ENCODE measurements around the gene FASTK. TPM values are rescaled to one million over a fixed set of nuclear protein-coding genes. Genes with fewer than 3 reads are reported as not detected.
A peak's percentile ranks its signal among the peaks of the same experiment; 100 is the strongest.

The FASTK gene
- total RNA-seq, result 10 to 100 TPM; 64.0 to 71.0 TPM
- 62.8 TPM for polyA plus RNA-seq (2013, experiment 1 of 2)
- polyA plus RNA-seq (2013, experiment 2 of 2), result 53.4 TPM
- long read RNA-seq, experiment 1, transcript FASTK-201 (10 exons, 1,827 nt), result major isoform, 8 of 21 reads
- long read RNA-seq, experiment 1, partial matches to known transcripts, result 7 of 21 reads
- long read RNA-seq, experiment 1, other reads (novel, unspliced or antisense), result 6 of 21 reads
- long read RNA-seq, experiment 2, transcript FASTK-201 (10 exons, 1,827 nt), result major isoform, 45 of 141 reads
- long read RNA-seq, experiment 2, transcript FASTK-213 (9 exons, 1,826 nt), result minor isoform, 5 of 141 reads
- long read RNA-seq, experiment 2, partial matches to known transcripts, result 26 of 141 reads
- long read RNA-seq, experiment 2, other reads (novel, unspliced or antisense), result 55 of 141 reads
- long read RNA-seq, experiment 3, transcript FASTK-202 (9 exons, 1,402 nt), result minor isoform, 13 of 308 reads
- long read RNA-seq, experiment 3, transcript FASTK-213 (9 exons, 1,826 nt), result minor isoform, 16 of 308 reads
- long read RNA-seq, experiment 3, transcript FASTK-212 (10 exons, 1,764 nt), result minor isoform, 16 of 308 reads
- long read RNA-seq, experiment 3, transcript FASTK-201 (10 exons, 1,827 nt), result major isoform, 186 of 308 reads
- long read RNA-seq, experiment 3, partial matches to known transcripts, result 9 of 308 reads
- long read RNA-seq, experiment 3, other reads (novel, unspliced or antisense), result 67 of 308 reads
- long read RNA-seq, experiment 4, transcript FASTK-212 (10 exons, 1,764 nt), result minor isoform, 5 of 78 reads
- long read RNA-seq, experiment 4, transcript FASTK-201 (10 exons, 1,827 nt), result major isoform, 45 of 78 reads
- long read RNA-seq, experiment 4, transcript FASTK-202 (9 exons, 1,402 nt), result minor isoform, 7 of 78 reads
- long read RNA-seq, experiment 4, partial matches to known transcripts, result 1 of 78 reads
- long read RNA-seq, experiment 4, other reads (novel, unspliced or antisense), result 18 of 78 reads

DNA sequence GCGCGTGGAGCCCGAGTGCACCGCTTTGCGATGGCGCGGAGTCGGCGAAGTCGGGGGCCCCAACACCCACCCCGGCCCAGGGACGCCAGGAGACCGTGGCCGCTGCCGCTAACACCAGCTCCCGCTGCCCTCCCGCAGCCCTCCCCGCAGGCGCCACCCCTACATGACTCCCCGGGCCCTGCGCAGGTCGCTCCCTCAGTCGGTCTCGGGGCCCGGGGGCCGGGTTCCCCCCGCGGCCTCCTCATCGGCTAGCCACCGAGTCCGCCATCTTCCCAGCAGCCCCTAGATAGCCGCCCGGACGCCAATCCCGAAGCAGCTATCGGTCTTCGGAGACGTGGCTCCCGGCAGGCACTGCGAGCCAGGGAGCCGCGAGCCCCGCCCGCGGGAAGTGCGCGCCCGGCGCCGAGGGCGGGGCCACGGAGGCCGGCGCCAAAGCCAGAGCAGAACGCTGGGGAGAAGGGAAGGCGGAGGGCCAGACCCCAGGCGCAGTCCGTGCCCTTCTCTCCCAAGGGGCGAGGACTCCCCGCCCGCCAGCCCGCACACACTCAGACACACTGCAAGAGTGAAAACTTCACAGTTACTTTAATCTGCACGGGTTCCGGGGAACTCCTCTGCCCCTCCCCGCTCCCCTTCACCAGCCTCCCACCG lies at the start of gene FASTK:
Gene FASTK (minus strand): TSS at position 288 of the 648 bp plus-strand sequence. CDS start 43 bp downstream, at position 245.
- no peaks in the 10 kb centered on the region for H3K9me3 ChIP-seq (ENCODE audit: control insufficient read depth, low read length)

DNA sequence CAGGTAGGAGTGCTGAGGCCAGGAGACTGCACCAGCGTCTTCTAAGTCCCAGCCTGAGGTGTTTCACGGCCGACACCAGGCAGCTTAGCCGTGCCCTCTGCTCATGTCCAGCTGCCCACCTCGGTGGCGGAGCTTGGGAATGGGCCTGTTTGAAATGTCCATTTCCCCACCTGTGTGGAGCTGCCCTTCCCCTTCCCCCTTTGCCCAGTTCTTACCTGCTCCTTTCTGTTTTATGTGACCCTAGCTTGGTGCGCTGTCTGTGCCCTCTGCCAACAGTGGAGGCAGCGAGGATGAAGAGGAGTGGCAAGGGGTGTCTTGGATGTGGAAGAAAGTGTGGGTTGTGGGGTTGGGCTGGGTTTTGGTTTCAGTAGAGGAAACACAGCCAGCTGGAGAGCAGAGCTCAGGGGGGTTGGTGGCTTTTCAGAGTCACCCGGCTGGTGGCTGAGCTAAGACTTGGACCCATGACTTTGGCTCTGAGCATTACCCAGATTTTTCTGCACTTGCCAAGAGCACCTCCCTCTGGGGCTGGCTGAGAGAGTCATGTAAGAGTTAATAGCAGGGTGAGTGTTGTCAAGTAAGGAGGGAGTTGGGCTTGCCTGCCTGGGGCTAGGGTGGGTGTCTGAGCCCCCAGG lies 49.5 kb upstream of the FASTK start:
- no peak overlapping the region for H3K27ac Mint-ChIP-seq
- H3K4me1 Mint-ChIP-seq, result no peaks in the 10 kb centered on the region
- Histone ChIP-seq H3K9ac (ENCODE audit: extremely low read depth, low read length, poor library complexity, severe bottlenecking) (no peak overlapping the region), H3K36me3 (ENCODE audit: control insufficient read depth, insufficient read depth, low read length) (peaks cover 45% of the 10 kb centered on the region), H3K4me1 (ENCODE audit: control insufficient read depth, insufficient read depth, low read length) (peaks cover 4% of the 10 kb centered on the region), H3K4me3 (ENCODE audit: low read length) (no peak overlapping the region), H3K27ac (ENCODE audit: low read depth, low read length) (no peak overlapping the region), H3K9me3 (ENCODE audit: control insufficient read depth, low read length) (no peaks in the 10 kb centered on the region), H3K27me3 (ENCODE audit: control insufficient read depth, insufficient read depth, low read length, poor library complexity, severe bottlenecking) (no peaks in the 10 kb centered on the region)
- H3K27me3 Mint-ChIP-seq (ENCODE audit: insufficient read depth), result peaks cover under 1% of the 10 kb centered on the region
- peaks cover 47% of the 10 kb centered on the region for H3K36me3 Mint-ChIP-seq (ENCODE audit: low read depth)
- no peaks in the 10 kb centered on the region for H3K9me3 Mint-ChIP-seq
- H3K4me3 Mint-ChIP-seq, result no peak overlapping the region
- no peak for DNase-seq
- 94 to 96% methylated on average over 7 to 9 of the region's 9 CpGs for WGBS, 2 experiments (ENCODE audit: insufficient coverage in 1 of 2, insufficient read length in 1 of 2)
- TF ChIP-seq CTCF (conservative IDR thresholded peaks at IDR 0.05), result no peak

More for the DNA sequence above, at the start of gene FASTK:
- Mint-ChIP-seq H3K4me1 (peaks cover 36% of the 10 kb centered on the region), H3K36me3 (ENCODE audit: low read depth) (peaks cover 12% of the 10 kb centered on the region), H3K9me3 (no peaks in the 10 kb centered on the region), H3K4me3 (peak within 1 kb of the TSS; percentile 76), H3K27ac (peak within 1 kb of the TSS; percentile 83), H3K27me3 (ENCODE audit: insufficient read depth) (peaks cover 1% of the 10 kb centered on the region)
- Histone ChIP-seq H3K27ac (ENCODE audit: low read depth, low read length) (peak within 1 kb of the TSS; percentile 73), H3K36me3 (ENCODE audit: control insufficient read depth, insufficient read depth, low read length) (peaks cover 10% of the 10 kb centered on the region), H3K4me3 (ENCODE audit: low read length) (peak within 1 kb of the TSS; percentile 93), H3K9ac (ENCODE audit: extremely low read depth, low read length, poor library complexity, severe bottlenecking) (peak within 1 kb of the TSS; percentile 86), H3K4me1 (ENCODE audit: control insufficient read depth, insufficient read depth, low read length) (peaks cover 20% of the 10 kb centered on the region), H3K27me3 (ENCODE audit: control insufficient read depth, insufficient read depth, low read length, poor library complexity, severe bottlenecking) (peaks cover 6% of the 10 kb centered on the region)
- peak; percentile 95 for DNase-seq
- TF ChIP-seq CTCF (conservative IDR thresholded peaks at IDR 0.05), result no peak
- WGBS, 2 experiments (ENCODE audit: insufficient coverage in 1 of 2, insufficient read length in 1 of 2), result 1% methylated on average over 21 to 66 of the region's 66 CpGs
